Left forelimb (tissue), 1 donor: Measurements from ENCODE around the gene LYL1.
A peak's percentile ranks its signal among the peaks of the same experiment; 100 is the strongest.

Experiments used
- DNase-seq: peaks from one replicate; pipeline ENCODE4 v3.0.0-alpha.2; 2018; ENCODE audit warnings: low spot score

The LYL1 gene

GRCh38 chr19:13056052-13056660 lies 46.5 kb downstream of the LYL1 start:
- DNase-seq: peak; percentile 87

GRCh38 chr19:13055213-13056051 lies 47.2 kb downstream of the LYL1 start:
- peak; percentile 91 for DNase-seq

- DNase-seq: no peak
Measured at GRCh38 chr19:13054626-13055212, 47.9 kb downstream of the LYL1 start.

GRCh38 chr19:13053761-13054625 lies 48.7 kb downstream of the LYL1 start:
- DNase-seq: peak; percentile 89

- DNase-seq: no peak
Measured at GRCh38 chr19:13053238-13053637, 49.4 kb downstream of the LYL1 start.

- DNase-seq: no peak
Measured at GRCh38 chr19:13052447-13053175, 50.0 kb downstream of the LYL1 start.

GRCh38 chr19:13051557-13052165 lies 51.0 kb downstream of the LYL1 start:
- DNase-seq: no peak

GRCh38 chr19:13050274-13050673 lies 52.4 kb downstream of the LYL1 start:
- DNase-seq: no peak
